ES-I3 (cell line): ENCODE data around the gene SLC49A4.

Source experiments
- H3K36me3 ChIP-seq: 2 replicates; pipeline ENCODE4 v1.6.1; 2013; ENCODE audit warnings: mild to moderate bottlenecking, low read length, control low read depth, moderate library complexity; ENCODE audit not compliant: insufficient read depth
- H3K4me1 ChIP-seq: 2 replicates; pipeline ENCODE4 v1.6.1; 2013; ENCODE audit warnings: mild to moderate bottlenecking, control low read depth, low read length; ENCODE audit not compliant: insufficient read depth
- H3K9ac ChIP-seq: 2 replicates; pipeline ENCODE4 v1.6.1; 2013; ENCODE audit warnings: low read depth, mild to moderate bottlenecking, low read length, moderate library complexity
- H3K9me3 ChIP-seq: 2 replicates; pipeline ENCODE4 v1.6.1; 2013; ENCODE audit warnings: mild to moderate bottlenecking, low read length, moderate library complexity; ENCODE audit not compliant: control insufficient read depth, insufficient read depth

Gene SLC49A4

DNA sequence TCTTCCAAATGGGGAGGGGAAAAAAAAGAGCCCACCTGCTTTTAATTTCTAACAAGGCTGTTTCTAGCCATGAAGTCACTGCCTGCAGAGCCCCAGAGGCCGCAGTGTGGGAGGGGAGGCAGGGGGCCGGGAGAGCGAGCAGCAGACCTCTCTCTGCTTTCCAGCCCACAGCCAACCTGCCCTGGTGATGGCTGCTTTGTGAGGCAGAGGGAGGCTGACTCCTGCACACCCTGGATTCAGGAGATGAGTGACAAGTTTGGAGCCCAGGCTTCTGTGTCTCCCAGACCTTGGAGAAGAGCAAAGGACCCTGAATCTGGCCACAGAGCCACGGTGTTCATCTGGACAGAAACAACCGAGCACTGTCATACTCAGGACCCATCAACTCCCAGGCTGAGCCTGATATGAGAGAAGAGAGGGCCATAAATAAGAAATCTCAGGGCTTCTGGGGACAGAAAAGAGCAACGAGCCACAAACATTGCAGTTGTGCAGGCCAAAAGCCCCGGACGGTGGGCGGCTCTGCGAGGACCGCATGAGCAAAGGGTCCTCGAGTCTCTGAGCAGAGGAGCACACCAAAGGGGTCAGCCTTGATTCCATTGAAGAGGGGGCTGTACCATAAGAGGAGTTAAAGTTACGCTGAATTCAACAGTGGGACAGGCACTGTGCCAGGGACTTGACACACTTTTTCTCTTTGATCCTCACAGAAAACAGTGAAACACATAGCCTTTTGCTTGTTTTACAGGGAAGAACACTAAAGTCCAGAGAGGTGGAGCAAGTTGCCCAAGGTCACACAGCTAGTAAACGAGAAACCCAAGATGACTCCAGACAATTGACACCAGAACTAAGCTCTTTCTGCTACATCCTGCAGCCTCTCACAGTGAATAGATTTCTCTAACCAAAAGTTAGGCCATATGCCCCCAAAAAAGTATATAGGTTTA, 135.5 kb downstream of the SLC49A4 start:
- Histone ChIP-seq H3K9ac (no peak overlapping the region), H3K4me1 (no peaks in the 10 kb centered on the region), H3K36me3 (no peaks in the 10 kb centered on the region), H3K9me3 (no peaks in the 10 kb centered on the region)
